ENCODE results near the gene UCK1.

Gene UCK1

DNA sequence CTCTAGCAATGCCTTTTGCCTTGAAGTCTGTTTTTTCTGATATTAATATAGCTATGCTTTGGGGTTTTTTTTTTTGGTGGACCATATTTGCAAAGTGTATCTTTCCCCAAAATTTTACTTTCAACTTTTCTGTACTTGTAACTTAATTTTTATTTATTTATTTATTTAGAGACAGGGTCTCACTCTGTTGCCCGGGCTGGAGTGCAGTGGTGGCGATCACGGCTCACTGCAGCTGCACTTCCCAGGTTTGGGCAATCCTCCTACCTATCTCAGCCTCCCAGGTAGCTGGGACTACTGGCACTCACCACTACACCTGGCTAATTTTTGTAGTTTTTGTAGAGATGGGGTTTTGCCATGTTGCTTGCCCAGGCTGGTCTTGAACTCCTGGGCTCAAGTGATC, 35.1 kb upstream of the UCK1 start:
- H3K4me3 ChIP-seq (ENCODE audit: low read depth, low read length) = no peak overlapping the region
- no peaks in the 10 kb centered on the region for H3K4me1 ChIP-seq (ENCODE audit: control insufficient read depth, insufficient read depth, low read length, unreplicated experiment)
- no peaks in the 10 kb centered on the region for H3K36me3 ChIP-seq (ENCODE audit: insufficient read depth, low read length)
- no peaks in the 10 kb centered on the region for H3K27me3 ChIP-seq (ENCODE audit: insufficient read depth, low read length)
- no peaks in the 10 kb centered on the region for H3K79me2 ChIP-seq (ENCODE audit: control insufficient read depth, insufficient read depth, low read length, unreplicated experiment)
- no peak overlapping the region for H3K27ac ChIP-seq (ENCODE audit: low read depth, low read length)
- H2AFZ ChIP-seq (ENCODE audit: low read length, unreplicated experiment) = no peak overlapping the region

DNA sequence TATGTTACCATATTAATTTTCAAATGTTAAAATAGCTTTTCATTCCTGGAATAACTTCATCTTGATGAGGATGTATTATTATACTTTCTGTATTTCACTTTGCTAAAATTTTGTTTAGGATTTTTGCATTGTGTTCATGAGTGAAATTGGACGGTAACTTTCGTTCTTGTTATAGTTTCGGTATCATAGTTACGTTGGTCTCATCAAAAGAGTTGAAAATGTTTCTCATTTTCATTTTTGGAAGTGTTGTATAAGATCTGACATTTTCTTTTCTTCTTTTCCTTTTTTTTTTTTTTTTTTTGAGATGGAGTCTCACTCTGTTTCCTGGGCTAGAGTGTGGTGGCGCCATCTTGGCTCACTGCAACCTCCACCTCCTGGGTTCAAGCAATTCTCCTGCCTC, 34.3 kb upstream of the UCK1 start:
- no peaks in the 10 kb centered on the region for H3K4me1 ChIP-seq (ENCODE audit: control insufficient read depth, insufficient read depth, low read length, unreplicated experiment)
- no peak overlapping the region for H3K27ac ChIP-seq (ENCODE audit: low read depth, low read length)
- H3K79me2 ChIP-seq (ENCODE audit: control insufficient read depth, insufficient read depth, low read length, unreplicated experiment) = no peaks in the 10 kb centered on the region
- no peak overlapping the region for H2AFZ ChIP-seq (ENCODE audit: low read length, unreplicated experiment)
- no peaks in the 10 kb centered on the region for H3K27me3 ChIP-seq (ENCODE audit: insufficient read depth, low read length)
- no peaks in the 10 kb centered on the region for H3K36me3 ChIP-seq (ENCODE audit: insufficient read depth, low read length)
- H3K4me3 ChIP-seq (ENCODE audit: low read depth, low read length) = no peak overlapping the region

DNA sequence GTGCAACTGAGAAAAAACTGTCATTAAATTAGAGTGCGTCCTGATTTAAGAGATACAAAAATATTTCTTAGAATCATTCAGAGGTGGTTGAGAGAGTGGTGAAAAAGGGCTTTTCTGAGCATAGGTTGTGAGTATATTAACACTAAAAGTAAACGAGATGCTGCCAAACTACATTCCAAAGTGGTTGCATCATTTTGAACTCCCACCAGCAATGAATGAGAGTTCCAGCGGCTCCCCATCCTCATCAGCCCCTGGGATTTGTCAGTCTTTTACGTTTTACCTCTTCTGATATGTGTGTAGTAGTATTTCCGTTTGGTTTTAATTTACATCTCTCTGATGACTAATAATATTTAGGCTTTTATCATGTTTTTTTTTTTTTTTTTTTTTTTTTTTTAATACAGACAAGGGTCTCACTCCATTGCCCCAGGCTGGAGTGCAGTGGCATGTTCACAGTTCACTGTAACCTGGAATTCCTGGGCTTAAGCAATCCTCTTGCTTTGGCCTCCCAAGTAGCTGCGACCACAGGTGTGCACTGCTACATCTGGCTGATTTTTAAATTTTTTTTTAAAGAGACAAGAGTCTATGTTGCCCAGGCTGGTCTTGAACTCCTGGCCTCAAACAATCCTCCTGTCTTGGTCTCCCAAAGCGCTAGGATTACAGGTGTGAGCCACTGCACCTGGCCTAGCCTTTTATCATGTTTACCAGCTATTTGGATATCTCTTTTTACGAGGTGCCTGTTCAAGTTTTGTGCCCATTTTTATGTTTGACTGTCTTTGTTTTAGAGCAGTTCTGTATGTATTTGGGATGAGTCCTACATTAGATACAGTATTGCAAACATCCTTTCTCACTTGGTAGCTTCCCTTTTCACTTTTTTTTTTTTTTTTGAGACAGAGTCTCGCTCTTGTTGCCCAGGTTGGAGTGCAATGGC, 31.2 kb upstream of the UCK1 start:
- no peaks in the 10 kb centered on the region for H3K79me2 ChIP-seq (ENCODE audit: control insufficient read depth, insufficient read depth, low read length, unreplicated experiment)
- no peak overlapping the region for H3K4me3 ChIP-seq (ENCODE audit: low read depth, low read length)
- H3K27ac ChIP-seq (ENCODE audit: low read depth, low read length) = no peak overlapping the region
- no peak overlapping the region for H2AFZ ChIP-seq (ENCODE audit: low read length, unreplicated experiment)
- H3K27me3 ChIP-seq (ENCODE audit: insufficient read depth, low read length) = no peaks in the 10 kb centered on the region
- no peaks in the 10 kb centered on the region for H3K4me1 ChIP-seq (ENCODE audit: control insufficient read depth, insufficient read depth, low read length, unreplicated experiment)
- no peaks in the 10 kb centered on the region for H3K36me3 ChIP-seq (ENCODE audit: insufficient read depth, low read length)

DNA sequence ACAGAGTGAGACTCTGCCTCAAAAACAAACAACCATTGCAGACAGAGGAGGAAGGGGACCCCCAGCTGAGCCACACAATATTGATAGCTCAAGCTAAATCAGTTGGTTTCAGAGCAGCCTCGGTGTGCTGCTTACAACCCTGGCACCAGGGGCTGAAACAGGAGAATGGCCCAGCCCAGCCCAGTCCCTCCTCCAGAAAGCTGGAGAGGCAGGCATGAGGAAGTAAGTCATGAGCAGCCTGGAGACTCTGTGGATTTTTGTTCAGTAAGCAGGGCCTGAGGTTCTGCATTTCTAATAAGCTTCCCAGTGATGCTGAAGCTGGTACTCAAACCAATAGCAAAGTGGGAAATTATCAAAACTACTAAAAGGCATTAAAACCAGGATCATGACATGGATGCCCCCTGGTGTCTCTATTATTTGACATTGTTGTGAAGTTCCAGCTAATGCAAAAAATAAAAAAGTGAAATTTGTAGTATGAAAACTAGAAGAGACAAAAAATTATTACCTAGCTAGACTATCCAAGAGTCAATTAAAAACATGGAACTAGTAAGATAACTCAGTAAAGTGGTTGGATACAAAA, 28.4 kb upstream of the UCK1 start:
- Histone ChIP-seq H3K4me3 (ENCODE audit: low read depth, low read length) (no peak overlapping the region), H3K27ac (ENCODE audit: low read depth, low read length) (no peak overlapping the region), H3K79me2 (ENCODE audit: control insufficient read depth, insufficient read depth, low read length, unreplicated experiment) (no peaks in the 10 kb centered on the region)

DNA sequence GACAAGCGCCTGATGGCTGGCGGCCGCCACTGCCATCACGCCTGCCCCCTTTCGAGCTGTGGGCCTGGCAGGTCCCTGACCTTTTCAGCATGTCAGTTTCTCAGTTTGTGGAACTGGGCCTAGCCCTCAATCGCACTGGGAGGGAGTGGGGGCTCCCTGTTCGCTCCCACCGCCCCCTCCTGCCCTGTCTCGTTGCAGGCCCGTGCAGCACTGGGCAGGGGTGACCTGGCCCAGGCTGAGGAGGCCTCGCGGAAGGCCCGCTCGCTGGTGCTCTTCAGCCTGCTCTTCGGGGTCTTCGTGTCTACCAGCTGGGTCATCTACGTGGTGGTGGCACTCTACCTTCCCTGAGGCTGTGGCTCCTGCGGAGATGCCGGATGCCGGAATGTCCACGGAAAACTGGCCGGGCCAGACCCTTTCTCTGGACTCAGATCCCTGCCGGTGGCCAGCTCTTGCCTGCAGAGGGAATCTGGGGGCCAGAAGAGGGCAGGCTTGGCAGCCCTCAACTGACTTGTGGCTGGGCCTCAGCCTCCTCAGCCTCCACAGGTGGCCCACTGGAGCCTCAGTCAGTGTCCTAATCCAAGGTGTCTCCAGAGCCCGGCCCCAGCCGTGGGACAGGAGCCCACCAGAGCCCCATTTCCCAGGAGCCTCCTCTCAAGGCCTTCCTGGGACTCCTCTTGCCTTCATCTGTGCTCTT, 26.9 kb upstream of the UCK1 start:
- Histone ChIP-seq H3K4me3 (ENCODE audit: low read depth, low read length) (no peak overlapping the region), H3K27ac (ENCODE audit: low read depth, low read length) (no peak overlapping the region), H3K36me3 (ENCODE audit: insufficient read depth, low read length) (no peaks in the 10 kb centered on the region), H3K79me2 (ENCODE audit: control insufficient read depth, insufficient read depth, low read length, unreplicated experiment) (no peaks in the 10 kb centered on the region), H3K4me1 (ENCODE audit: control insufficient read depth, insufficient read depth, low read length, unreplicated experiment) (no peaks in the 10 kb centered on the region), H2AFZ (ENCODE audit: low read length, unreplicated experiment) (no peak overlapping the region), H3K27me3 (ENCODE audit: insufficient read depth, low read length) (peaks cover 32% of the 10 kb centered on the region)

More for the DNA sequence above, 28.4 kb upstream of the UCK1 start:
- Histone ChIP-seq H3K27me3 (ENCODE audit: insufficient read depth, low read length) (peaks cover 18% of the 10 kb centered on the region), H2AFZ (ENCODE audit: low read length, unreplicated experiment) (no peak overlapping the region), H3K36me3 (ENCODE audit: insufficient read depth, low read length) (no peaks in the 10 kb centered on the region), H3K4me1 (ENCODE audit: control insufficient read depth, insufficient read depth, low read length, unreplicated experiment) (no peaks in the 10 kb centered on the region)

DNA sequence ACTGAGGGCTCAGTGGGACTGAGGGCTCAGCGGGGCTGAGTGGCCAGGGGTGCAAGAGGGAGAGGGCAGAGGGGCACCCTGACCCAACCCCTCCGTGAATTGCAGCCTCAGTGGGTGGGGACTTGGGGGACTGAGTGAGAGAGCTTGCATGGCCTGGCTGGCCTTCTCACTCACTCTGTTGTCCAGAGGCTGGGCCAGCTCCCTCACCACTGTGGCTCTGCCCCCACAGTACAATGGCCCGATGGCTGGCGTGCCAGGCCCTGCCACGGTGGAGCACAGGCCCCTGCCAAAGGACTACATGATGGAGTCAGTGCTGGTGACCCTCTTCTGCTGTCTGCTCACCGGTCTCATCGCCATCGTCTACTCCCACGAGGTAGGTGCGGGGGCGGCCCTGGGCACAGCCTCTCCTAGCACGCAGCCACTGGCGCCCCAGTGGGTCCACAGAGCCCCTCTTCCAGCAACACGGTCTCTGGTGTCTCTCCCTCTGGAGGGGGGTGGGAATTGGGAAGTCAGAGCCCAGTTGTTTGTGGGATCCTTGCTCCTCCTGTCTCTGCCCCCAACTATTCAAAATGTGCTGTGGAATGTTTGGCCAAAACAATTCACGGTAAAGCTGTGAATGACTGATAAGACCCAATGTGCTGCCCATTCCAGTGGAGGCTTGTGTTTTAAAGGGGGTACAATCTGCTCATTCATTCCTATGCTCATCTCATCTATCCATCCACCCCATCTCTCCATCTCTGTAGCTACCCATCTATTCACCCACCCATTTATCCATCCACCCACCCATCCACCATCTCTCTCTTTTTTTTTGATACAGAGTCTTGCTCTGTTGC, 25.0 kb upstream of the UCK1 start:
- H2AFZ ChIP-seq (ENCODE audit: low read length, unreplicated experiment) = no peak overlapping the region
- H3K27ac ChIP-seq (ENCODE audit: low read depth, low read length) = no peak overlapping the region
- H3K36me3 ChIP-seq (ENCODE audit: insufficient read depth, low read length) = no peaks in the 10 kb centered on the region
- no peak overlapping the region for H3K4me3 ChIP-seq (ENCODE audit: low read depth, low read length)
- peaks cover 35% of the 10 kb centered on the region for H3K27me3 ChIP-seq (ENCODE audit: insufficient read depth, low read length)
- H3K79me2 ChIP-seq (ENCODE audit: control insufficient read depth, insufficient read depth, low read length, unreplicated experiment) = no peaks in the 10 kb centered on the region
- H3K4me1 ChIP-seq (ENCODE audit: control insufficient read depth, insufficient read depth, low read length, unreplicated experiment) = no peaks in the 10 kb centered on the region

GRCh38 chr9:131554843-131555351, 23.8 kb upstream of the UCK1 start:
- no peaks in the 10 kb centered on the region for H3K79me2 ChIP-seq (ENCODE audit: control insufficient read depth, insufficient read depth, low read length, unreplicated experiment)
- H3K4me3 ChIP-seq (ENCODE audit: low read depth, low read length) = no peak overlapping the region
- H2AFZ ChIP-seq (ENCODE audit: low read length, unreplicated experiment) = no peak overlapping the region
- H3K27ac ChIP-seq (ENCODE audit: low read depth, low read length) = no peak overlapping the region
- peaks cover 35% of the 10 kb centered on the region for H3K27me3 ChIP-seq (ENCODE audit: insufficient read depth, low read length)
- no peaks in the 10 kb centered on the region for H3K4me1 ChIP-seq (ENCODE audit: control insufficient read depth, insufficient read depth, low read length, unreplicated experiment)
- H3K36me3 ChIP-seq (ENCODE audit: insufficient read depth, low read length) = no peaks in the 10 kb centered on the region

- no peaks in the 10 kb centered on the region for H3K4me1 ChIP-seq (ENCODE audit: control insufficient read depth, insufficient read depth, low read length, unreplicated experiment)
- H3K27me3 ChIP-seq (ENCODE audit: insufficient read depth, low read length) = peaks cover 35% of the 10 kb centered on the region
- no peaks in the 10 kb centered on the region for H3K36me3 ChIP-seq (ENCODE audit: insufficient read depth, low read length)
- no peak overlapping the region for H3K4me3 ChIP-seq (ENCODE audit: low read depth, low read length)
- no peak overlapping the region for H2AFZ ChIP-seq (ENCODE audit: low read length, unreplicated experiment)
- H3K79me2 ChIP-seq (ENCODE audit: control insufficient read depth, insufficient read depth, low read length, unreplicated experiment) = no peaks in the 10 kb centered on the region
- no peak overlapping the region for H3K27ac ChIP-seq (ENCODE audit: low read depth, low read length)
Observed at GRCh38 chr9:131554087-131554842, 23.2 kb upstream of the UCK1 start.

GRCh38 chr9:131552030-131552429, 21.0 kb upstream of the UCK1 start:
- Histone ChIP-seq H3K4me3 (ENCODE audit: low read depth, low read length) (no peak overlapping the region), H3K27me3 (ENCODE audit: insufficient read depth, low read length) (peaks cover 53% of the 10 kb centered on the region), H2AFZ (ENCODE audit: low read length, unreplicated experiment) (no peak overlapping the region), H3K27ac (ENCODE audit: low read depth, low read length) (no peak overlapping the region), H3K79me2 (ENCODE audit: control insufficient read depth, insufficient read depth, low read length, unreplicated experiment) (no peaks in the 10 kb centered on the region), H3K36me3 (ENCODE audit: insufficient read depth, low read length) (no peaks in the 10 kb centered on the region), H3K4me1 (ENCODE audit: control insufficient read depth, insufficient read depth, low read length, unreplicated experiment) (no peaks in the 10 kb centered on the region)

Measured in ACC112 (cell line).